ENCODE data around the gene AMN. TPM values are rescaled to one million over a fixed set of nuclear protein-coding genes. Genes with fewer than 3 reads are reported as not detected.

Gene AMN
- total RNA-seq, 2 experiments from 2014 or later = 0.35 to 5.6 TPM

- ChIA-PET CTCF (ENCODE audit: unreplicated experiment) (interaction anchor here (0.9 kb wide), 1 partner anchor 219 kb away, joined by 4 read pairs; no protein-coding TSS in a partner anchor), POLR2A (no interaction called here)
- Histone ChIP-seq H2AFZ (ENCODE audit: low read length) (no peak overlapping the region), H4K20me1 (ENCODE audit: insufficient read depth, low read length) (peaks cover 8% of the 10 kb centered on the region; the same call in 1 of the 2 replicates), H3K79me2 (ENCODE audit: insufficient read depth, low read depth, low read length) (no peaks in the 10 kb centered on the region), H3K4me3 (ENCODE audit: low read depth, low read length, poor library complexity, severe bottlenecking) (no peak overlapping the region), H3K9me3 (ENCODE audit: low read length) (no peaks in the 10 kb centered on the region), H3K4me1 (ENCODE audit: insufficient read depth, low read length, poor library complexity, severe bottlenecking) (peaks cover 28% of the 10 kb centered on the region), H3K36me3 (ENCODE audit: insufficient read depth, low read length) (no peaks in the 10 kb centered on the region), H3K27ac (ENCODE audit: low read depth, low read length, poor library complexity, severe bottlenecking) (no peak overlapping the region), H3K4me2 (ENCODE audit: low read length) (no peak overlapping the region), H3K9me2 (ENCODE audit: insufficient read depth, low read length) (no peaks in the 10 kb centered on the region)
- TF ChIP-seq CTCF (conservative IDR thresholded peaks at IDR 0.05; ENCODE audit: low read length) = no peak
- no peak for TF ChIP-seq EZH2phosphoT487 (IDR thresholded peaks at IDR 0.05; ENCODE audit: borderline replicate concordance, low read depth, low read length)
- intact Hi-C loops (cut with micrococcal nuclease; ENCODE audit: unreplicated experiment) = loop anchor here (2.0 to 5.0 kb wide), 4 partner anchors 37 to 478 kb away; partner anchors contain the start of gene RCOR1
- no peak for DNase-seq (ENCODE audit: low spot score)
- BruUV-seq (replicated peaks) = no TSS peak
Observed at GRCh38 chr14:102915292-102916110, 7.0 kb upstream of the AMN start.

- no peak overlapping the region for H3K27ac ChIP-seq (ENCODE audit: low read depth, low read length, poor library complexity, severe bottlenecking)
- CTCF ChIA-PET (ENCODE audit: unreplicated experiment) = interaction anchor here (0.6 kb wide), 2 partner anchors 35 to 392 kb away, joined by 3 read pairs; no protein-coding TSS in a partner anchor
- DNase-seq (ENCODE audit: low spot score) = no peak
- H3K79me2 ChIP-seq (ENCODE audit: insufficient read depth, low read depth, low read length) = no peaks in the 10 kb centered on the region
- no peak overlapping the region for H3K4me2 ChIP-seq (ENCODE audit: low read length)
- no peak overlapping the region for H3K4me3 ChIP-seq (ENCODE audit: low read depth, low read length, poor library complexity, severe bottlenecking)
- intact Hi-C loops (cut with micrococcal nuclease; ENCODE audit: unreplicated experiment) = loop anchor here (1.0 to 5.0 kb wide), 5 partner anchors 15 to 479 kb away; partner anchors contain the start of gene RCOR1
- H4K20me1 ChIP-seq (ENCODE audit: insufficient read depth, low read length) = peaks cover 8% of the 10 kb centered on the region; the same call in 1 of the 2 replicates
- no peaks in the 10 kb centered on the region for H3K9me3 ChIP-seq (ENCODE audit: low read length)
- BruUV-seq (replicated peaks) = no TSS peak
- TF ChIP-seq CTCF (conservative IDR thresholded peaks at IDR 0.05; ENCODE audit: low read length) (no peak), EZH2phosphoT487 (IDR thresholded peaks at IDR 0.05; ENCODE audit: borderline replicate concordance, low read depth, low read length) (no peak)
- H3K9me2 ChIP-seq (ENCODE audit: insufficient read depth, low read length) = no peaks in the 10 kb centered on the region
- H3K36me3 ChIP-seq (ENCODE audit: insufficient read depth, low read length) = no peaks in the 10 kb centered on the region
- H2AFZ ChIP-seq (ENCODE audit: low read length) = no peak overlapping the region
- H3K4me1 ChIP-seq (ENCODE audit: insufficient read depth, low read length, poor library complexity, severe bottlenecking) = peaks cover 28% of the 10 kb centered on the region
- POLR2A ChIA-PET = no interaction called here
Observed at GRCh38 chr14:102916347-102917055, 6.0 kb upstream of the AMN start.
